Liver (tissue), 9 donors: Measurements from ENCODE around the gene GABBR2. TPM values are rescaled to one million over a fixed set of nuclear protein-coding genes. Genes with fewer than 3 reads are reported as not detected.

Experiments used
- DNase-seq: peaks from one replicate; pipeline ENCODE4 v3.0.0-alpha.2; 2017; ENCODE audit warnings: low spot score
- H3K27ac ChIP-seq, 2 donors: one replicate each; pipeline ENCODE4 v1.7.0; 2013; ENCODE audit warnings: inconsistent platforms in 2 of 2, low read length in 2 of 2, control low read depth in 1 of 2, low read depth in 1 of 2, mild to moderate bottlenecking in 1 of 2
- H3K27me3 ChIP-seq, 4 donors: one replicate each; pipeline versions ENCODE4 v1.6.1 to v1.7.0; 2013; ENCODE audit warnings: low read length in 3 of 4, inconsistent platforms in 1 of 4, mild to moderate bottlenecking in 1 of 4, moderate library complexity in 1 of 4; ENCODE audit not compliant: control insufficient read depth in 4 of 4, insufficient read depth in 4 of 4
- H3K36me3 ChIP-seq, 4 donors: one replicate each; pipeline versions ENCODE4 v1.6.1 to v1.7.0; 2013; ENCODE audit warnings: low read length in 3 of 4, mild to moderate bottlenecking in 3 of 4, low read depth in 1 of 4, moderate library complexity in 1 of 4; ENCODE audit not compliant: control insufficient read depth in 4 of 4, insufficient read depth in 3 of 4
- H3K4me1 ChIP-seq, 4 donors: one replicate each; pipeline versions ENCODE4 v1.6.1 to v1.7.0; 2013; ENCODE audit warnings: low read length in 3 of 4, mild to moderate bottlenecking in 3 of 4, moderate library complexity in 1 of 4; ENCODE audit not compliant: control insufficient read depth in 4 of 4, insufficient read depth in 4 of 4
- H3K4me3 ChIP-seq, 3 donors: one replicate each; pipeline versions ENCODE4 v1.6.1 to v1.7.0; 2013; ENCODE audit warnings: low read length in 3 of 3, control low read depth in 1 of 3, low read depth in 1 of 3, mild to moderate bottlenecking in 1 of 3
- H3K9ac ChIP-seq, 2 donors: one replicate each; pipeline ENCODE4 v1.7.0; 2013; ENCODE audit warnings: low read length in 2 of 2, mild to moderate bottlenecking in 2 of 2, moderate library complexity in 2 of 2, control low read depth in 1 of 2, low read depth in 1 of 2
- H3K9me3 ChIP-seq, 4 donors: one replicate each; pipeline versions ENCODE4 v1.6.1 to v1.7.0; 2013; ENCODE audit warnings: low read length in 3 of 4; ENCODE audit not compliant: control insufficient read depth in 4 of 4
- ATF3 ChIP-seq: IDR thresholded peaks from 2 replicates; pipeline ENCODE4 v1.6.1; 2016; ENCODE audit warnings: antibody characterized with exemption
- EGR1 ChIP-seq, 2 donors: IDR thresholded peaks; 2 replicates each; pipeline ENCODE4 v1.6.1; 2016 to 2018; ENCODE audit warnings: antibody characterized with exemption in 2 of 2, low read depth in 2 of 2
- FOXA1 ChIP-seq: IDR thresholded peaks from 2 replicates; pipeline ENCODE4 v1.6.1; 2016; ENCODE audit warnings: antibody characterized with exemption
- FOXA2 ChIP-seq: IDR thresholded peaks from 2 replicates; pipeline ENCODE4 v1.6.1; 2016; ENCODE audit warnings: antibody characterized with exemption
- HNF4A ChIP-seq, 2 donors: conservative IDR thresholded peaks; 2 replicates each; pipeline ENCODE4 v1.6.1; 2016; ENCODE audit warnings: antibody characterized with exemption in 2 of 2, mild to moderate bottlenecking in 2 of 2
- HNF4G ChIP-seq: IDR thresholded peaks from 2 replicates; pipeline ENCODE4 v1.6.1; 2016; ENCODE audit warnings: antibody characterized with exemption
- JUND ChIP-seq, 2 donors: IDR thresholded peaks; 2 replicates each; pipeline ENCODE4 v1.6.1; 2016; ENCODE audit warnings: antibody characterized with exemption in 2 of 2
- RAD21 ChIP-seq, 2 donors: IDR thresholded peaks; 2 replicates each; pipeline ENCODE4 v1.6.1; 2016; ENCODE audit warnings: antibody characterized with exemption in 2 of 2, mild to moderate bottlenecking in 2 of 2
- REST ChIP-seq: IDR thresholded peaks from 2 replicates; pipeline ENCODE4 v1.6.1; 2016; ENCODE audit warnings: antibody characterized with exemption, mild to moderate bottlenecking
- RXRA ChIP-seq, 2 donors: IDR thresholded peaks; 2 replicates each; pipeline ENCODE4 v1.6.1; 2017 to 2018; ENCODE audit warnings: antibody characterized with exemption in 2 of 2, mild to moderate bottlenecking in 1 of 2
- SP1 ChIP-seq: IDR thresholded peaks from 2 replicates; pipeline ENCODE4 v1.6.1; 2018; ENCODE audit warnings: antibody characterized with exemption, mild to moderate bottlenecking
- TAF1 ChIP-seq: conservative IDR thresholded peaks from 2 replicates; pipeline ENCODE4 v1.6.1; 2016; ENCODE audit warnings: antibody characterized with exemption, mild to moderate bottlenecking
- YY1 ChIP-seq: IDR thresholded peaks from 2 replicates; pipeline ENCODE4 v1.6.1; 2016; ENCODE audit warnings: antibody characterized with exemption, mild to moderate bottlenecking
- WGBS: extraction: QIAGEN DNeasy Blood & Tissue Kit; methylation state at CpG from one replicate; pipeline ENCODE4 v1.1.7; 2013; 5-methylcytosine and 5-hydroxymethylcytosine counted together
- polyA plus RNA-seq, 2 donors: library from polyadenylated mRNA; stranded (reverse) in 1 of 2; unstranded in 1 of 2; fragments of 200-250 nt in 1 of 2; fragments of >200 nt in 1 of 2; fragmentation: Nextera tagmentation in 1 of 2; extraction: Ambion mirVana in 1 of 2; gene quantifications; one replicate each; pipeline versions ENCODE4 v1.2.1 to v1.2.3, GENCODE V29; 2013 to 2015
- total RNA-seq, 2 donors: library from RNA; depleted of rRNA; stranded (reverse); fragments of >200 nt; gene quantifications; one replicate each; pipeline ENCODE4 v1.2.3, GENCODE V29; 2014
- TF ChIP-seq, protein P1 (sequence below): IDR thresholded peaks from 2 replicates; pipeline ENCODE4 v1.6.1; 2016; ENCODE audit warnings: antibody characterized with exemption
- TF ChIP-seq, protein P2 (sequence below): fragments of 150-350 bp; IDR thresholded peaks from 2 replicates; pipeline ENCODE4 v1.5.1; 2017; ENCODE audit warnings: improper control_type of control experiment, low read depth, low read length; ENCODE audit not compliant: missing input control
- TF ChIP-seq, protein P3 (sequence below): IDR thresholded peaks from 2 replicates; pipeline ENCODE4 v1.6.1; 2016; ENCODE audit warnings: antibody characterized with exemption
- donor health status: healthy.
- donor health status: healthy.
- donor health status: healthy.
- donor health status: healthy.
- donor health status: healthy.

The GABBR2 gene
- total and polyA plus RNA-seq, 4 donors: 0.03 to 0.23 (median 0.08) TPM; not detected in 1

GRCh38 chr9:98667005-98667640 is 41.6 kb downstream of the GABBR2 start:
- H3K4me1 ChIP-seq: no peaks in the 10 kb centered on the region
- no peaks in the 10 kb centered on the region for H3K9me3 ChIP-seq
- 91% methylated on average over 4 of the region's 4 CpGs for WGBS
- TF ChIP-seq JUND (IDR thresholded peaks at IDR 0.05) (no peak), YY1 (no peak), SP1 (no peak), REST (no peak)
- no peak overlapping the region for H3K27ac ChIP-seq
- no peaks in the 10 kb centered on the region for H3K36me3 ChIP-seq
- no peak for DNase-seq
- no peaks in the 10 kb centered on the region for H3K27me3 ChIP-seq
- no peak overlapping the region for H3K4me3 ChIP-seq
- no peak overlapping the region for H3K9ac ChIP-seq

DNA sequence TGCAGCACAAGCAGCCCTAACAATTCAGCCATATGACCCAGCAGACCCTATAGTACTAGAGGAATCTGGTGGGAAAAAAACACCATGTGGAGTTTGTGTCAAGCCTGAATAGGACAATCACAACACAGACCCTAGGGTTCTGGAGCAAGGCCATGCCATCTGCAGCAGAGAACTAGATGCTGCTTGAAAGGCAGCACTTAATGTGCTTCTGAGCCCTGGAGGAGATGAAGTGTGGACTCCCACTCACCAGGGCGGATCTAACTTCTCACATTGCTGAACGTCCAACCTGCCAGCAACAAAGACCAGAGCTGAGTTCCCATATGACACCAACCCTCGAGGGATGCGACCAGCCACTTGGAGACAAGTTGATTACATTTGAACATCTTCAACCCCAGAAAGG is 43.2 kb downstream of the GABBR2 start:
- TF ChIP-seq, protein P1, sequence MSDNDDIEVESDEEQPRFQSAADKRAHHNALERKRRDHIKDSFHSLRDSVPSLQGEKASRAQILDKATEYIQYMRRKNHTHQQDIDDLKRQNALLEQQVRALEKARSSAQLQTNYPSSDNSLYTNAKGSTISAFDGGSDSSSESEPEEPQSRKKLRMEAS: no peak
- TF ChIP-seq FOXA1 (no peak), EGR1 (IDR thresholded peaks at IDR 0.05; ENCODE audit: low read depth in 2 of 2) (no peak), REST (no peak), SP1 (no peak)
- Histone ChIP-seq H3K27ac (no peak overlapping the region), H3K9ac (no peak overlapping the region), H3K4me1 (no peaks in the 10 kb centered on the region), H3K4me3 (no peak overlapping the region), H3K27me3 (no peaks in the 10 kb centered on the region), H3K9me3 (no peaks in the 10 kb centered on the region), H3K36me3 (no peaks in the 10 kb centered on the region)
- WGBS: 71% methylated on average over 4 of the region's 4 CpGs
- no peak for DNase-seq

DNA sequence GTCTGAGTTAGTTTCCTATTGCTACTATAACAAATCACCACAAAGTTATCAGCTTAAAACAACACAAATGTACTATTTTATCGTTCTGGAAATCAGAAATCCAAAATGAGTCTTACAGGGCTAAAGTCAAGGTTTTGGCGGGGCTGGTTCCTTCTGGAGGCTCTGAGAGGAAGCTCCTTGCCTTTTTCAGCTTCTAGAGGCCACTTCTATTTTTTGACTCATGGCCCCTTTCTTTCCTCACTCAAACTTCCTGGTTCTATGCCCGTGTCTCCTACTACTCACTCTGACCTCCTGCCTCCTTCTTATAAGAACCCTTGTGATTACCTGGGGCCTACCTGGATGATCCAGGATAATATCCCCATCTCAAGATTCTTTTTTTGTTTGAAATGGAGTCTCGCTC is 48.2 kb downstream of the GABBR2 start:
- Histone ChIP-seq H3K9me3 (no peaks in the 10 kb centered on the region), H3K4me3 (no peak overlapping the region), H3K4me1 (no peaks in the 10 kb centered on the region), H3K9ac (no peak overlapping the region), H3K27me3 (no peaks in the 10 kb centered on the region), H3K36me3 (no peaks in the 10 kb centered on the region), H3K27ac (no peak overlapping the region)
- 78% methylated on average over 4 of the region's 4 CpGs for WGBS
- DNase-seq: no peak
- TF ChIP-seq, protein P1: no peak
- TF ChIP-seq FOXA2 (no peak), HNF4G (no peak), SP1 (no peak), TAF1 (no peak), EGR1 (IDR thresholded peaks at IDR 0.05; ENCODE audit: low read depth in 2 of 2) (no peak), HNF4A (conservative IDR thresholded peaks at IDR 0.05) (no peak), YY1 (no peak), ATF3 (no peak), RAD21 (IDR thresholded peaks at IDR 0.05) (no peak), RXRA (IDR thresholded peaks at IDR 0.05) (no peak)
- TF ChIP-seq, protein P2, sequence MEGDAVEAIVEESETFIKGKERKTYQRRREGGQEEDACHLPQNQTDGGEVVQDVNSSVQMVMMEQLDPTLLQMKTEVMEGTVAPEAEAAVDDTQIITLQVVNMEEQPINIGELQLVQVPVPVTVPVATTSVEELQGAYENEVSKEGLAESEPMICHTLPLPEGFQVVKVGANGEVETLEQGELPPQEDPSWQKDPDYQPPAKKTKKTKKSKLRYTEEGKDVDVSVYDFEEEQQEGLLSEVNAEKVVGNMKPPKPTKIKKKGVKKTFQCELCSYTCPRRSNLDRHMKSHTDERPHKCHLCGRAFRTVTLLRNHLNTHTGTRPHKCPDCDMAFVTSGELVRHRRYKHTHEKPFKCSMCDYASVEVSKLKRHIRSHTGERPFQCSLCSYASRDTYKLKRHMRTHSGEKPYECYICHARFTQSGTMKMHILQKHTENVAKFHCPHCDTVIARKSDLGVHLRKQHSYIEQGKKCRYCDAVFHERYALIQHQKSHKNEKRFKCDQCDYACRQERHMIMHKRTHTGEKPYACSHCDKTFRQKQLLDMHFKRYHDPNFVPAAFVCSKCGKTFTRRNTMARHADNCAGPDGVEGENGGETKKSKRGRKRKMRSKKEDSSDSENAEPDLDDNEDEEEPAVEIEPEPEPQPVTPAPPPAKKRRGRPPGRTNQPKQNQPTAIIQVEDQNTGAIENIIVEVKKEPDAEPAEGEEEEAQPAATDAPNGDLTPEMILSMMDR: no peak
- TF ChIP-seq, protein P3, sequence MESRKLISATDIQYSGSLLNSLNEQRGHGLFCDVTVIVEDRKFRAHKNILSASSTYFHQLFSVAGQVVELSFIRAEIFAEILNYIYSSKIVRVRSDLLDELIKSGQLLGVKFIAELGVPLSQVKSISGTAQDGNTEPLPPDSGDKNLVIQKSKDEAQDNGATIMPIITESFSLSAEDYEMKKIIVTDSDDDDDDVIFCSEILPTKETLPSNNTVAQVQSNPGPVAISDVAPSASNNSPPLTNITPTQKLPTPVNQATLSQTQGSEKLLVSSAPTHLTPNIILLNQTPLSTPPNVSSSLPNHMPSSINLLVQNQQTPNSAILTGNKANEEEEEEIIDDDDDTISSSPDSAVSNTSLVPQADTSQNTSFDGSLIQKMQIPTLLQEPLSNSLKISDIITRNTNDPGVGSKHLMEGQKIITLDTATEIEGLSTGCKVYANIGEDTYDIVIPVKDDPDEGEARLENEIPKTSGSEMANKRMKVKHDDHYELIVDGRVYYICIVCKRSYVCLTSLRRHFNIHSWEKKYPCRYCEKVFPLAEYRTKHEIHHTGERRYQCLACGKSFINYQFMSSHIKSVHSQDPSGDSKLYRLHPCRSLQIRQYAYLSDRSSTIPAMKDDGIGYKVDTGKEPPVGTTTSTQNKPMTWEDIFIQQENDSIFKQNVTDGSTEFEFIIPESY: no peak
